ENCODE data around the gene SPATA17. TPM values are rescaled to one million over a fixed set of nuclear protein-coding genes. Genes with fewer than 3 reads are reported as not detected.

Gene SPATA17
- total and polyA plus RNA-seq, 2 experiments from 2014 or later = 1.2 to 3.5 TPM

- H3K4me3 Mint-ChIP-seq = no peak overlapping the region
- H3K36me3 Mint-ChIP-seq (ENCODE audit: low read depth) = no peaks in the 10 kb centered on the region
- 0 out of 2 replicates have a peak, but pooled peaks cover 3% of the 10 kb centered on the region for H3K36me3 ChIP-seq (ENCODE audit: insufficient read depth)
Observed at GRCh38 chr1:217717959-217718358, 86.8 kb downstream of the SPATA17 start.

More at GRCh38 chr1:217717959-217718358, 86.8 kb downstream of the SPATA17 start:
- H3K4me3 ChIP-seq = no peak overlapping the region
- Mint-ChIP-seq H3K9me3 (no peaks in the 10 kb centered on the region), H3K27ac (no peak overlapping the region), H3K27me3 (ENCODE audit: insufficient read depth, low read depth, poor library complexity) (no peaks in the 10 kb centered on the region), H3K4me1 (peaks cover 3% of the 10 kb centered on the region; the same call in 2 of the 3 replicates)
- H3K79me2 ChIP-seq (replicated peaks; ENCODE audit: insufficient read depth) = no peaks in the 10 kb centered on the region
- no peaks in the 10 kb centered on the region for H3K4me1 ChIP-seq (ENCODE audit: insufficient read depth)
- no peak overlapping the region for H3K27ac ChIP-seq (ENCODE audit: low read depth)
- H4K20me1 ChIP-seq (replicated peaks; ENCODE audit: insufficient read depth) = no peaks in the 10 kb centered on the region
- H3K27me3 ChIP-seq (ENCODE audit: insufficient read depth) = no peaks in the 10 kb centered on the region
- no peak for ATAC-seq
- no peak for DNase-seq (ENCODE audit: low spot score)
- no peaks in the 10 kb centered on the region for H3F3A ChIP-seq (replicated peaks; ENCODE audit: low read depth)
- no peak overlapping the region for H2AFZ ChIP-seq
- no peak overlapping the region for H3K4me2 ChIP-seq
- no peaks in the 10 kb centered on the region for H3K9me2 ChIP-seq (ENCODE audit: insufficient read depth)
- no peak for TF ChIP-seq NANOG (IDR thresholded peaks at IDR 0.05; ENCODE audit: borderline replicate concordance)
- no peak for TF ChIP-seq ZNF114 (CRISPR knock-in tag; IDR thresholded peaks at IDR 0.05)
- no peak for TF ChIP-seq STAT1 (IDR thresholded peaks at IDR 0.05; ENCODE audit: unreplicated experiment)
- TF ChIP-seq CREB1 (CRISPR knock-in tag; IDR thresholded peaks at IDR 0.05; ENCODE audit: low read depth) = no peak
- TF ChIP-seq ZNF331 (CRISPR knock-in tag; IDR thresholded peaks at IDR 0.05; ENCODE audit: low read depth) = no peak
- no peak for TF ChIP-seq EZH2phosphoT487 (IDR thresholded peaks at IDR 0.05; ENCODE audit: unreplicated experiment)
- no peak for TF ChIP-seq EZH2 (IDR thresholded peaks at IDR 0.05; ENCODE audit: low read depth, unreplicated experiment)
- no peak for TF ChIP-seq JUNB (IDR thresholded peaks at IDR 0.05; ENCODE audit: unreplicated experiment)
- TF ChIP-seq ETS1 (IDR thresholded peaks at IDR 0.05) = no peak
- TF ChIP-seq REST (IDR thresholded peaks at IDR 0.05; ENCODE audit: unreplicated experiment) = no peak
- no peak for TF ChIP-seq CTCF (conservative IDR thresholded peaks at IDR 0.05; ENCODE audit: low read depth in 2 of 2)
- TF ChIP-seq ZNF462 (CRISPR knock-in tag; IDR thresholded peaks at IDR 0.05) = no peak
- TF ChIP-seq POLR2AphosphoS5 (IDR thresholded peaks at IDR 0.05; ENCODE audit: low read depth) = no peak
